GM12874 (cell line): Measurements from ENCODE around the gene ZNF236.

ENCODE experiments used
- TF ChIP-seq, protein P1 (sequence below): IDR thresholded peaks from 2 replicates; pipeline ENCODE4 v1.5.1; 2011; ENCODE audit warnings: low read depth, mild to moderate bottlenecking, control low read depth, low read length, moderate library complexity; ENCODE audit not compliant: insufficient read depth

Gene ZNF236

DNA sequence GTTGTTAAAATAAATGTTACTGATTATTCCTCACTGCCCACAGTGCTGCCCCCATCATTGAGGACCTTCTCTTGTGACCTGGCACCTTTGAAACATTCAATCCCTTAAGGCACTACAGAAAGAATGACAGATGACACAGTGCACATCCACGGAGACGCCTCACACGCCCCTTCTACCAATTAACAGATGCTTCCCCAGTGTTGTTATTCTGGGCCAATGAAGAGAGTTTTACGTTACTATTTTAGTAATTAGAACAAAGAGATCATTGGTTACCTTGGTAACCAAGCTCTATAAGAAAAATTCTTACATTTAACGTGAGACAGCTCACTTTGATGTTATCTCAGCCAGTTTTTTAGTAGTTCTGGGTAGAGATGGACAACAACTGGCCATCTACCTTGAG is 152.0 kb downstream of the ZNF236 start:
- TF ChIP-seq, protein P1, sequence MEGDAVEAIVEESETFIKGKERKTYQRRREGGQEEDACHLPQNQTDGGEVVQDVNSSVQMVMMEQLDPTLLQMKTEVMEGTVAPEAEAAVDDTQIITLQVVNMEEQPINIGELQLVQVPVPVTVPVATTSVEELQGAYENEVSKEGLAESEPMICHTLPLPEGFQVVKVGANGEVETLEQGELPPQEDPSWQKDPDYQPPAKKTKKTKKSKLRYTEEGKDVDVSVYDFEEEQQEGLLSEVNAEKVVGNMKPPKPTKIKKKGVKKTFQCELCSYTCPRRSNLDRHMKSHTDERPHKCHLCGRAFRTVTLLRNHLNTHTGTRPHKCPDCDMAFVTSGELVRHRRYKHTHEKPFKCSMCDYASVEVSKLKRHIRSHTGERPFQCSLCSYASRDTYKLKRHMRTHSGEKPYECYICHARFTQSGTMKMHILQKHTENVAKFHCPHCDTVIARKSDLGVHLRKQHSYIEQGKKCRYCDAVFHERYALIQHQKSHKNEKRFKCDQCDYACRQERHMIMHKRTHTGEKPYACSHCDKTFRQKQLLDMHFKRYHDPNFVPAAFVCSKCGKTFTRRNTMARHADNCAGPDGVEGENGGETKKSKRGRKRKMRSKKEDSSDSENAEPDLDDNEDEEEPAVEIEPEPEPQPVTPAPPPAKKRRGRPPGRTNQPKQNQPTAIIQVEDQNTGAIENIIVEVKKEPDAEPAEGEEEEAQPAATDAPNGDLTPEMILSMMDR: no peak

DNA sequence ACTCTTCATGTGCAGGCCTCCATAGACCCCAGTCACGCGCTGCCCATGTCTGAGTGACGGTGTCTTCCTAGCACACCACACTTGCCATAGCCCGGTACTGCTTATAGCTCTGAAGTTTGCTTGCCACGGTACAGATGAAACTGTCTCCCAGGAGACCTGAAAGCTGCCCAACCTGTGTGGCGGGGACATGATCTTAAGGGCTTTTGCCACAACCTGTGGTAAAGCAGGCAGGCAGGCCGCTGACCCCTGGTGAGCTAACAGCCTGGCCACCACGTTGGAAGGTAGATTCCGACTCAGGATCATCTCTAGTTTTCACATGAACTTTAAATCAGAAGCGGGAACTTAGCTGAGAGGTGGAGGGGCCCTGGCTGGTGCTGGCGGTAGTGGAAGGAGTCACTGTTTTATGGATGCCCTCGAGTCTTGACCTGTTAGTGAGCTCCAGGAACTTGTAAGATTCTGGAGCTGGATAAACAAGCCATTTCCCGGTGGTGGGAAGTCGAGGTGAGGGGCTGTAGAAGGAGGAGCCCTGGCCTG is 153.3 kb downstream of the ZNF236 start:
- TF ChIP-seq, protein P1: no peak

DNA sequence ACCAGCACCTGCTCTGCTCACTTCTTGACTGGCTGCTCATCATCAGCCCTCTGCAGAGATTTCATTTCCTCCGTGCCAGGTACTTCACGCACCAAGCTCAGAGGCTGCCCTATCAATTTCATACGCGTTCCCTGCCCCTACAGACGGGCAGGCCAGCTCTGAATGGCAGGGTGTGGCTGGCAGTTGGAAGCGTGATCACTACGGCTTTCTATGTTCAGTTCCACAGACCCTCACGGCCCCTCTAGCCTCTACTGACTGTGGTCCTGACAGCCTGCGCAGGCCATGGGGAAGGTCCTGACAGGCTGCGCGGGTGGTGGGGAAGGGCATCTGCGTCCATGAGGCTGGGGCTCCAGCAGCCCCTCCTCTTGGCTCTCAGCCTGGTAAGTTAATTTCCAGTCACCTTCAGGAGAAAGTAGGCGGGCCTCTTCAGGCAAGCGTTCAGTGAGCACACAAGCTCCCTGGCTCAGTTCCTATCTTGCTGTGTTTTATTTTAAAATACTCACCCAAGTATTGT is 154.8 kb downstream of the ZNF236 start:
- TF ChIP-seq, protein P1: no peak

DNA sequence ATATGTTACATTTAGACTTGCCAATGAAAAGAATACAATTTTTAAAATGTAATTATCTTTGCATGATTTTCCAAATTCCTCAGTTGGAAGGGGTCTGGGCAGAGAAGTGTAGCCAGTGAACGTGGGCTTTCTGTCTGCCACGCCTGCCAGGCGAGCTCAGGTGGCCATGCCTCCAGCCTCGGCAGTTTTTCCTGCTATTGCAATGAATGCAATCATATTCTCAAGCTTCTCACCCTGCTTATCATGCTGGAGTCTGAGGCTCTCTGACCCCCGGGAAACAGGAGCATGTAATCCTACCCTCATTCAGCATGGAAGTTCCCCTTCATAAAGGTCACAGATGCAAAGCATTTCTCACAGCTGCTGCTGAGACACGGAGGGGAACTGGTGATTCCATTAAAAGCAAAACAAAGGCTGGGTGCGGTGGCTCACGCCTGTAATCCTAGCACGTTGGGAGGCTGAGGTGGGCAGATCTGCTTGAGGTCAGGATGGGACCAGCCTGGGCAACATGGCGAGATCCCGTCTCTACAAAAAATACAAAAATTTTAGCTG is 155.4 kb downstream of the ZNF236 start:
- TF ChIP-seq, protein P1: no peak

DNA sequence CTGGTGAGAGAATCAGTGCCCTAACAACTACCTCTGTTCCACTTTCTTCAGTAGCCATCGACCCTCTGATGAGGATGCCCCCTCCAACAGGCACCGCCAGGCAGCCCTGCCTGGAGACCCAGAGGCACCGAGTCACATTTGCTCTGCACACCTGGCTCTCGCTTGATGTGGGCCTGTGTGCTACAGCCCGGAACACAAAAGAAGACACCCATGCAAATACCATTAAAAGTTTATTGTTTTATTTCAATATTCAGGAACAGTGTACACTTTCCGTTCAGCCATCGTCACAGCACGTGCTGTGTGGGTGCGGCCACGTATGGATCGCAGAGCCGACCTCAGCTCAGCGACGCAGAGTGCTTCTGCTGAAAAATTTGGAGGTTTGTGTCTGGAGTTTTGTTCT is 156.3 kb downstream of the ZNF236 start:
- TF ChIP-seq, protein P1: no peak

DNA sequence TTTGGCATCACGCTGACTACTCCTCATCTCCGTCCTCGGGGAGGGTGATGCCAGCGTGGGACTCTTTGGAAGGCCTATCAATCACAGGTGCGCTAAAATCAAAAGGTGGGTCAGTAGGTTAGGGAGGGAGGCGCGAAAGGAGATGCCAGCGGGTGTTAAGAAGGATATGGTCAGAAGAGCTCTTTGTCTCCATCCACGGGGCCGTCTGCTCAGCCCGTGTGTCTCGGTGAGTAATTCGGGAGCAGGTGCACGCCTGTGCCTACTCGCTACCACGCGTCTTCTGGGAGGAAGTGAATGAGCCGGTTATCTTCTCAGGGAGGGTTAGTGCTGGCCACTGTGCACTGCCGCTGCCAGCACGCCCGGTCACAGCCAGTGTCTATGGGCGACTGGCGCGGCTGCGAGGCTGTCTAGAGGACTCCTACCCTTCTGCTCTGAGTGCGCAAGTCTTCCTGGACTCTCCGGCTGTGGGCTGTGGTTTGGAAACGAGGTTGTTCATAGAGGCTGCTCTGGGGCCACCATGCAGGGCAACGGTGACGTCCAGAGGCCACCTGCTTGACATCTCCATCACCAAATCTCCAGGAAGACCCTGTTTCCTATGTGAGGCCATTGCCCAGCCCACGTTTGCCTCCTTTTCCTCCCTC is 156.9 kb downstream of the ZNF236 start:
- TF ChIP-seq, protein P1: no peak

DNA sequence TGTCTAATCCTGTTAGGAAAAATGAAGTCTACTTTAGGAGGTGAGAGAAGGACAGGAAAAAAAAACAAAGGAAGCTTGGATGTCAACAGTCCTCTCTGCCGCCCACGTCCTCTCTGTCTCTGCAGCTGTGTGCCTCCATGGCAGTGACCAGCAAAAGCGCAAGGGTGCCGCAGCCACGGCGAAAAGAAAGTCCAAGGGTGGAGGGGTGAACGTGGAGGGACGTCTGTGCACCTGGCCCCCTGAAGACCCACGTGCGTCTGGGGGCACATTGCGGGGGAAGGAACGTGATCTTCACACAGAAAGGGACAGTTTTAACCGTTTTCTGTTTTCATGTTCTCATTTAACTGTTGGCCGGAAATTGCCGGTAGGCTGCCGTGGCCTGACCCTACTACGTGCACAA is 157.5 kb downstream of the ZNF236 start:
- TF ChIP-seq, protein P1: no peak
